ENCODE measurements around the gene SLC35B4. TPM values are rescaled to one million over a fixed set of nuclear protein-coding genes. Genes with fewer than 3 reads are reported as not detected.

SLC35B4 gene
- total RNA-seq, 1 donor from 2014 or later = 22.0 TPM

- intact Hi-C loops (cut with micrococcal nuclease) = no loop called here
- peaks cover 4% of the 10 kb centered on the region for H3K9me3 Mint-ChIP-seq
- CTCF ChIA-PET = no interaction called here
- H3K36me3 Mint-ChIP-seq (ENCODE audit: low read depth) = no peaks in the 10 kb centered on the region
- POLR2A ChIA-PET = no interaction called here
- DNase-seq = no peak
- H3K4me3 Mint-ChIP-seq = no peak overlapping the region
- peaks cover 28% of the 10 kb centered on the region for H3K27me3 Mint-ChIP-seq
- ATAC-seq (ENCODE audit: low read depth) = no peak
- H3K27ac Mint-ChIP-seq = no peak overlapping the region
- TF ChIP-seq CTCF (IDR thresholded peaks at IDR 0.05) = no peak
- H3K4me1 Mint-ChIP-seq = no peaks in the 10 kb centered on the region
Measured at GRCh38 chr7:134333943-134334342, 17.2 kb upstream of the SLC35B4 start.

GRCh38 chr7:134332892-134333291, 16.2 kb upstream of the SLC35B4 start:
- Mint-ChIP-seq H3K9me3 (no peaks in the 10 kb centered on the region), H3K27ac (no peak overlapping the region), H3K4me3 (no peak overlapping the region), H3K4me1 (no peaks in the 10 kb centered on the region), H3K27me3 (peaks cover 28% of the 10 kb centered on the region), H3K36me3 (ENCODE audit: low read depth) (no peaks in the 10 kb centered on the region)
- no peak for DNase-seq
- ChIA-PET POLR2A (no interaction called here), CTCF (interaction anchor here (1.0 kb wide), 1 partner anchor 1627 kb away, joined by 3 read pairs; no protein-coding TSS in a partner anchor)
- ATAC-seq (ENCODE audit: low read depth) = no peak
- no peak for TF ChIP-seq CTCF (IDR thresholded peaks at IDR 0.05)
- intact Hi-C loops (cut with micrococcal nuclease) = no loop called here

- no peaks in the 10 kb centered on the region for H3K36me3 Mint-ChIP-seq (ENCODE audit: low read depth)
- no peaks in the 10 kb centered on the region for H3K9me3 Mint-ChIP-seq
- ATAC-seq (ENCODE audit: low read depth) (no peak), DNase-seq (no peak)
- no peak overlapping the region for H3K27ac Mint-ChIP-seq
- H3K27me3 Mint-ChIP-seq = peaks cover 24% of the 10 kb centered on the region
- no peak for TF ChIP-seq CTCF (IDR thresholded peaks at IDR 0.05)
- no peak overlapping the region for H3K4me3 Mint-ChIP-seq
- intact Hi-C loops (cut with micrococcal nuclease) = no loop called here
- ChIA-PET CTCF (no interaction called here), POLR2A (no interaction called here)
- H3K4me1 Mint-ChIP-seq = no peaks in the 10 kb centered on the region
Measured at GRCh38 chr7:134331393-134331792, 14.7 kb upstream of the SLC35B4 start.

GRCh38 chr7:134330974-134331373, 14.2 kb upstream of the SLC35B4 start:
- H3K4me1 Mint-ChIP-seq = no peaks in the 10 kb centered on the region
- no peak overlapping the region for H3K27ac Mint-ChIP-seq
- no peak for DNase-seq
- H3K9me3 Mint-ChIP-seq = no peaks in the 10 kb centered on the region
- no peak for TF ChIP-seq CTCF (IDR thresholded peaks at IDR 0.05)
- no peak for ATAC-seq (ENCODE audit: low read depth)
- no peaks in the 10 kb centered on the region for H3K36me3 Mint-ChIP-seq (ENCODE audit: low read depth)
- H3K27me3 Mint-ChIP-seq = peaks cover 24% of the 10 kb centered on the region
- intact Hi-C loops (cut with micrococcal nuclease) = no loop called here
- no peak overlapping the region for H3K4me3 Mint-ChIP-seq
- POLR2A ChIA-PET = no interaction called here
- CTCF ChIA-PET = no interaction called here

GRCh38 chr7:134329614-134330346, 13.1 kb upstream of the SLC35B4 start:
- H3K36me3 Mint-ChIP-seq (ENCODE audit: low read depth) = no peaks in the 10 kb centered on the region
- CTCF ChIA-PET = no interaction called here
- H3K9me3 Mint-ChIP-seq = no peaks in the 10 kb centered on the region
- H3K27me3 Mint-ChIP-seq = peaks cover 21% of the 10 kb centered on the region
- POLR2A ChIA-PET = no interaction called here
- no peak for TF ChIP-seq CTCF (IDR thresholded peaks at IDR 0.05)
- intact Hi-C loops (cut with micrococcal nuclease) = no loop called here
- H3K4me1 Mint-ChIP-seq = no peaks in the 10 kb centered on the region
- ATAC-seq (ENCODE audit: low read depth) = no peak
- H3K27ac Mint-ChIP-seq = no peak overlapping the region
- no peak overlapping the region for H3K4me3 Mint-ChIP-seq
- DNase-seq = no peak

All from activated B cell treated with CpG ODN at 0.5 μM for 24 hours (primary cell).